Psoas muscle (tissue), 8 donors: Measurements from ENCODE around the gene ADH7. TPM values are rescaled to one million over a fixed set of nuclear protein-coding genes. Genes with fewer than 3 reads are reported as not detected.

ENCODE experiments used
- ATAC-seq, 4 donors: fragments of 200-7000 bp; cut with Tn5 transposase; one replicate each; pipeline ENCODE4 v1.9.1; 2020; ENCODE audit warnings: moderate library complexity in 3 of 4, mild to moderate bottlenecking in 2 of 4
- DNase-seq, 2 donors: peaks; one replicate each; pipeline ENCODE4 v3.0.0-alpha.2; 2020
- H3K27ac ChIP-seq: fragments of 200-600 bp; one replicate; pipeline ENCODE4 v1.8.0; 2022
- H3K27me3 ChIP-seq, 3 donors: fragments of 200-600 bp in 1 of 3; one replicate each; pipeline versions ENCODE4 v1.6.1 to v1.8.0; 2013 to 2022; ENCODE audit warnings: low read length in 2 of 3, mild to moderate bottlenecking in 2 of 3, moderate library complexity in 1 of 3; ENCODE audit not compliant: insufficient read depth in 3 of 3
- H3K36me3 ChIP-seq, 2 donors: fragments of 200-600 bp in 1 of 2; one replicate each; pipeline versions ENCODE4 v1.6.1 to v1.8.0; 2013 to 2022; ENCODE audit warnings: low read depth in 1 of 2, mild to moderate bottlenecking in 1 of 2, moderate library complexity in 1 of 2; ENCODE audit not compliant: insufficient read depth in 1 of 2
- H3K4me1 ChIP-seq: fragments of 200-600 bp; one replicate; pipeline ENCODE4 v1.8.0; 2022
- H3K4me3 ChIP-seq: fragments of 200-600 bp; one replicate; pipeline ENCODE4 v1.8.0; 2022; ENCODE audit warnings: mild to moderate bottlenecking
- H3K9me3 ChIP-seq: fragments of 200-600 bp; one replicate; pipeline ENCODE4 v1.8.0; 2022
- CTCF ChIP-seq: fragments of 200-600 bp; IDR thresholded peaks from one replicate; pipeline ENCODE4 v1.8.0; 2022; ENCODE audit warnings: antibody characterized with exemption
- WGBS, 3 donors: extraction: QIAGEN DNeasy Blood & Tissue Kit; methylation state at CpG; one replicate each; pipeline versions ENCODE4 v1.1.6 to v1.1.7; 2013; 5-methylcytosine and 5-hydroxymethylcytosine counted together
- intact Hi-C, 2 donors: fragments of 100-400 bp; cut with DNase I; formaldehyde crosslinking; loops; one replicate each; pipeline versions ENCODE4 v1.11.0 to v1.14.2; 2022
- polyA plus RNA-seq, 3 donors: library from polyadenylated mRNA; stranded (reverse); fragments of 200-250 nt; gene quantifications; one replicate each; pipeline ENCODE4 v1.2.3, GENCODE V29; 2013
- total RNA-seq, 4 donors: library from RNA; stranded (reverse); fragmentation: NEBNext Ultra II Directional in 2 of 4; extraction: Animal tissue kit (Norgen Biotek cat#: 25700) in 2 of 4; gene quantifications; one replicate each; pipeline versions ENCODE4 v1.2.1 to v1.2.4, GENCODE V29; 2021 to 2023
- donor health status: healthy with polysubstance abuse.
- donor health status: DM: no; HTN: no; CAD: no; lungs with moderate emphysema.
- donor health status: Bipolar disorder and iron deficiency.
- donor health status: healthy.
- donor health status: DM: yes; HTN: yes; CAD: no.
- donor health status: DM: no; HTN: no; CAD: no.
- donor health status: DM: no; HTN: no; CAD: no.
- donor health status: DM: yes; HTN: yes; CAD: no.

Gene ADH7
- total and polyA plus RNA-seq, 7 donors: not detected

GRCh38 chr4:99461623-99462401 lies 26.7 kb upstream of the ADH7 start:
- Histone ChIP-seq H3K4me3 (no peak overlapping the region), H3K36me3 (no peaks in the 10 kb centered on the region), H3K9me3 (no peaks in the 10 kb centered on the region), H3K27ac (no peak overlapping the region), H3K27me3 (no peaks in the 10 kb centered on the region), H3K4me1 (no peaks in the 10 kb centered on the region)
- DNase-seq (no peak), ATAC-seq (no peak)
- no peak for TF ChIP-seq CTCF
- intact Hi-C loops: loop anchor here in 1 of 2 donors (2.0 kb wide), 1 partner anchor 343 kb away; no protein-coding TSS in a partner anchor
- 58 to 76% (median 67%) methylated on average over 4 of the region's 4 CpGs for WGBS, 3 donors

GRCh38 chr4:99459546-99460042 lies 24.5 kb upstream of the ADH7 start:
- Histone ChIP-seq H3K4me1 (no peaks in the 10 kb centered on the region), H3K9me3 (no peaks in the 10 kb centered on the region), H3K4me3 (no peak overlapping the region), H3K36me3 (no peaks in the 10 kb centered on the region), H3K27me3 (no peaks in the 10 kb centered on the region), H3K27ac (no peak overlapping the region)
- intact Hi-C loops: no loop called here
- no peak for ATAC-seq
- WGBS, 3 donors: 80 to 84% (median 81%) methylated on average over 5 of the region's 5 CpGs
- TF ChIP-seq CTCF: no peak
- DNase-seq: no peak

GRCh38 chr4:99458911-99459447 lies 23.8 kb upstream of the ADH7 start:
- Histone ChIP-seq H3K9me3 (no peaks in the 10 kb centered on the region), H3K4me1 (no peaks in the 10 kb centered on the region), H3K36me3 (no peaks in the 10 kb centered on the region), H3K4me3 (no peak overlapping the region), H3K27me3 (no peaks in the 10 kb centered on the region), H3K27ac (no peak overlapping the region)
- intact Hi-C loops: no loop called here
- ATAC-seq (no peak), DNase-seq (no peak)
- TF ChIP-seq CTCF: no peak
- WGBS, 3 donors: 71 to 82% (median 72%) methylated on average over 6 of the region's 6 CpGs

GRCh38 chr4:99457676-99458075 lies 22.5 kb upstream of the ADH7 start:
- H3K36me3 ChIP-seq: no peaks in the 10 kb centered on the region
- H3K27me3 ChIP-seq: no peaks in the 10 kb centered on the region
- no peaks in the 10 kb centered on the region for H3K9me3 ChIP-seq
- TF ChIP-seq CTCF: no peak
- H3K27ac ChIP-seq: no peak overlapping the region
- no peak overlapping the region for H3K4me3 ChIP-seq
- intact Hi-C loops: no loop called here
- H3K4me1 ChIP-seq: no peaks in the 10 kb centered on the region
- DNase-seq (no peak), ATAC-seq (no peak)
